A549 (cell line): ENCODE results near the gene IFI27L1.

ENCODE experiments used
- BHLHE40 ChIP-seq: IDR thresholded peaks from 2 replicates; pipeline ENCODE4 v1.6.1; 2012; ENCODE audit warnings: low read depth, low read length, inconsistent platforms
- EP300 ChIP-seq, 2 experiments: fragments of >200 bp; sonication (Bioruptor Twin); formaldehyde crosslinking; IDR thresholded peaks; 2 replicates in 1 of 2; 3 replicates in 1 of 2; pipeline ENCODE4 v1.6.1; 2016 to 2017
- KDM5A ChIP-seq: fragments of 200-600 bp; sonication (generic); IDR thresholded peaks from 2 replicates; pipeline ENCODE4 v1.6.1; 2016; ENCODE audit warnings: antibody characterized with exemption, mild to moderate bottlenecking
- RNF2 ChIP-seq: fragments of 200-600 bp; sonication (generic); IDR thresholded peaks from 2 replicates; pipeline ENCODE4 v1.6.1; 2016; ENCODE audit warnings: low read depth, mild to moderate bottlenecking, antibody characterized with exemption, moderate library complexity, borderline replicate concordance
- ZFP36 ChIP-seq: fragments of 450-650 bp; IDR thresholded peaks from 2 replicates; pipeline ENCODE4 v1.6.1; 2014; ENCODE audit warnings: borderline replicate concordance; ENCODE audit not compliant: partially characterized antibody
- TF ChIP-seq, protein P1 (sequence below): fragments of 450-650 bp; IDR thresholded peaks from 2 replicates; pipeline ENCODE4 v1.6.1; 2014; ENCODE audit warnings: antibody characterized with exemption

DNA sequence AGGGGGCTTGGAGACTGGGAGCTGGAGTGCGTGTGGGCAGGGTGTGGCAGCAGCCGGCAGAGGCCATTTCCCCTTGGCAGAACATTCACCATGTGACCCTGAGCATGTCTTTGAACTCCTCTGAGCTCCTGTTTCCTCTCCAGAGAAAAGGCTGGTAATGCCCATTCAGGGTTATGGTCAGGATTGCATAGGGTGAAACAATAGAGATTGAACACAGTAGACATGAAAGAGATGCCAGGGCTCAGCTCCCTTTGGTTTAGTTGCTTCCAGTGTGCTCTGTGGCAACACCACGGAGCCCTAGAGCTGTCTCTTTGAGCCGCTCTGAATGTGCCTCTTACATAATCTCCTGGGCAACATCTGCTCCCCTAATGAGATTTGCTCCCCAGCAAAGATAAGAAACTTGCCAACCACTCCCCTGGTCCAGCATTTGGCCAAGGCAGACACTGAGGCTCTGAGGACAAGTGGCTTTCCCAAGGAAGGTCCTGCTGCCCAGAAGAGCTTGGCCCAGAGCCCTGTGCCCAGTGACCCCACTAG, 34.0 kb downstream of the IFI27L1 start:
- TF ChIP-seq RNF2 (no peak), EP300 (IDR thresholded peaks at IDR 0.05) (no peak), KDM5A (no peak), BHLHE40 (no peak), ZFP36 (no peak)
- TF ChIP-seq, protein P1, sequence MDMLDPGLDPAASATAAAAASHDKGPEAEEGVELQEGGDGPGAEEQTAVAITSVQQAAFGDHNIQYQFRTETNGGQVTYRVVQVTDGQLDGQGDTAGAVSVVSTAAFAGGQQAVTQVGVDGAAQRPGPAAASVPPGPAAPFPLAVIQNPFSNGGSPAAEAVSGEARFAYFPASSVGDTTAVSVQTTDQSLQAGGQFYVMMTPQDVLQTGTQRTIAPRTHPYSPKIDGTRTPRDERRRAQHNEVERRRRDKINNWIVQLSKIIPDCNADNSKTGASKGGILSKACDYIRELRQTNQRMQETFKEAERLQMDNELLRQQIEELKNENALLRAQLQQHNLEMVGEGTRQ, result no peak
